HEK293T (cell line): ENCODE results near the gene AAK1.

Source experiments
- CTCF ChIA-PET: fragments of 350-600 bp; formaldehyde crosslinking; extraction: SDS; loops from one replicate; lab custom pipeline; 2021; ENCODE audit warnings: antibody characterized with exemption, inconsistent platforms; lab: Yijun Ruan, JAX
- POLR2A ChIA-PET: fragments of 350-600 bp; formaldehyde crosslinking; extraction: SDS; loops from one replicate; lab custom pipeline; 2020; ENCODE audit warnings: antibody characterized with exemption, inconsistent platforms; lab: Yijun Ruan, JAX
- DNase-seq: peaks from one replicate; pipeline ENCODE4 v3.0.0; 2012; ENCODE audit warnings: mixed read lengths; ENCODE audit errors: extremely low spot score
- ARNT ChIP-seq: fragments of 450-650 bp; IDR thresholded peaks from 2 replicates; pipeline ENCODE4 v1.6.1; 2017; ENCODE audit warnings: mild to moderate bottlenecking
- BHLHE40 ChIP-seq: fragments of 450-650 bp; IDR thresholded peaks from 2 replicates; pipeline ENCODE4 v1.6.1; 2016; ENCODE audit warnings: mild to moderate bottlenecking, moderate library complexity, borderline replicate concordance
- CTBP1 ChIP-seq: fragments of 450-650 bp; IDR thresholded peaks from 2 replicates; pipeline ENCODE4 v1.6.1; 2016; ENCODE audit warnings: borderline replicate concordance
- ELF4 ChIP-seq: fragments of 450-650 bp; IDR thresholded peaks from 2 replicates; pipeline ENCODE4 v1.6.1; 2017; ENCODE audit warnings: antibody characterized with exemption
- FOXA1 ChIP-seq: fragments of 450-650 bp; IDR thresholded peaks from 2 replicates; pipeline ENCODE4 v1.6.1; 2016; ENCODE audit warnings: mild to moderate bottlenecking
- FOXK2 ChIP-seq: fragments of 450-650 bp; IDR thresholded peaks from 2 replicates; pipeline ENCODE4 v1.6.1; 2016; ENCODE audit warnings: mild to moderate bottlenecking
- FOXM1 ChIP-seq: fragments of 450-650 bp; IDR thresholded peaks from 2 replicates; pipeline ENCODE4 v1.6.1; 2017; ENCODE audit warnings: mild to moderate bottlenecking, borderline replicate concordance
- HDGF ChIP-seq: fragments of 450-650 bp; IDR thresholded peaks from 2 replicates; pipeline ENCODE4 v1.6.1; 2017; ENCODE audit warnings: antibody characterized with exemption, borderline replicate concordance
- L3MBTL2 ChIP-seq: fragments of 450-650 bp; conservative IDR thresholded peaks from 2 replicates; pipeline ENCODE4 v1.6.1; 2016; ENCODE audit warnings: mild to moderate bottlenecking
- LEF1 ChIP-seq: fragments of 450-650 bp; IDR thresholded peaks from 2 replicates; pipeline ENCODE4 v1.6.1; 2017; ENCODE audit warnings: mild to moderate bottlenecking, borderline replicate concordance
- NFRKB ChIP-seq: fragments of 450-650 bp; IDR thresholded peaks from 2 replicates; pipeline ENCODE4 v1.6.1; 2016; ENCODE audit warnings: mild to moderate bottlenecking, moderate library complexity
- PKNOX1 ChIP-seq: fragments of 450-650 bp; IDR thresholded peaks from 2 replicates; pipeline ENCODE4 v1.6.1; 2016
- SP1 ChIP-seq: fragments of 450-650 bp; IDR thresholded peaks from 2 replicates; pipeline ENCODE4 v1.6.1; 2017
- SUZ12 ChIP-seq: fragments of 450-650 bp; IDR thresholded peaks from 2 replicates; pipeline ENCODE4 v1.6.1; 2016; ENCODE audit warnings: mild to moderate bottlenecking
- TARDBP ChIP-seq: fragments of 450-650 bp; IDR thresholded peaks from 2 replicates; pipeline ENCODE4 v1.6.1; 2016
- ZNF384 ChIP-seq: fragments of 450-650 bp; IDR thresholded peaks from 2 replicates; pipeline ENCODE4 v1.6.1; 2016

The AAK1 gene

DNA sequence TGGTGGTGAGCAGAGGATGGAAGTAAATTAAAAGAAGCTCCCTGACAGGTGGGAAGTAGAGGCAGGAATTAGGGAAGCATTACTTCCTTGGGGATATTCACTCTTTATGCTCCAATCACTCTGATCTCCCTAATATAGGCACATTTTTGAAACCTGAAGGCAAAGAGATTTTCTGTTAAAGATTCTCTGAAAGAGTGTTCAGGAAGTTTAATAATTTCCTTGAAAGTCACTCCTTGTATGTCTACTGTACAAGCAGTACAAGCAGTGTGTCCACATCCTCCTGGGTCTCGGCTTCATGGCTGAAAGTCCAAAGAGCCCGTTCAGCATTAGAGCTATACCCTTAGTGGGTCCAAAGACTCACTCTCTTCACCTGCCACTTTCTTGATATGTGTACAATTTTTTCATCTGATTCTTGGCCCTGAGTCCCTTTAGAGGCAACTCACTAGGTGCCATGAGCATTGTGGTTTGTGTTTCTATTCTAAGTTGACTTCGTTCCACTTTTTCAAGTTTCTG, 60.2 kb downstream of the AAK1 start:
- CTCF ChIA-PET, result interaction anchor here (0.9 to 1.4 kb wide), 3 partner anchors 13 to 19 kb away, joined by 3 to 5 read pairs (median 4); no protein-coding TSS in a partner anchor
- DNase-seq, result no peak
- no peak for TF ChIP-seq FOXM1
- no peak for TF ChIP-seq TARDBP
- no peak for TF ChIP-seq PKNOX1
- no peak for TF ChIP-seq ZNF384
- no peak for TF ChIP-seq HDGF
- no peak for TF ChIP-seq FOXA1
- TF ChIP-seq FOXK2, result no peak
- no peak for TF ChIP-seq LEF1
- TF ChIP-seq NFRKB, result no peak
- TF ChIP-seq CTBP1, result no peak
- POLR2A ChIA-PET, result no interaction called here

- ChIA-PET CTCF (interaction anchor here (0.9 to 1.1 kb wide), 2 partner anchors 13 to 17 kb away, joined by 4 to 5 read pairs; no protein-coding TSS in a partner anchor), POLR2A (interaction anchor here (1.1 kb wide), 1 partner anchor 109 kb away, joined by 3 read pairs; no protein-coding TSS in a partner anchor)
- no peak for DNase-seq
- no peak for TF ChIP-seq FOXM1
- no peak for TF ChIP-seq L3MBTL2
- TF ChIP-seq CTBP1, result no peak
- TF ChIP-seq ELF4, result no peak
- TF ChIP-seq FOXK2, result no peak
- no peak for TF ChIP-seq TARDBP
- no peak for TF ChIP-seq PKNOX1
- TF ChIP-seq SP1, result no peak
- no peak for TF ChIP-seq LEF1
- no peak for TF ChIP-seq NFRKB
- TF ChIP-seq FOXA1, result no peak
- TF ChIP-seq ARNT, result no peak
- TF ChIP-seq ZNF384, result no peak
- no peak for TF ChIP-seq HDGF
- TF ChIP-seq BHLHE40, result no peak
Measured at GRCh38 chr2:69582582-69583176, 60.9 kb downstream of the AAK1 start.

- DNase-seq, result no peak
- TF ChIP-seq TARDBP (no peak), SP1 (no peak), CTBP1 (no peak), ZNF384 (no peak), FOXK2 (no peak), FOXA1 (no peak), SUZ12 (no peak), L3MBTL2 (no peak), ARNT (no peak), PKNOX1 (no peak), HDGF (no peak), NFRKB (no peak), LEF1 (no peak), BHLHE40 (no peak)
- ChIA-PET POLR2A (interaction anchor here (1.1 kb wide), 1 partner anchor 110 kb away, joined by 3 read pairs; no protein-coding TSS in a partner anchor), CTCF (interaction anchor here (0.6 to 0.7 kb wide), 2 partner anchors 20 to 254 kb away, joined by 3 to 5 read pairs; no protein-coding TSS in a partner anchor)
Measured at GRCh38 chr2:69581774-69582581, 61.6 kb downstream of the AAK1 start.

GRCh38 chr2:69580486-69580885, 63.1 kb downstream of the AAK1 start:
- DNase-seq, result no peak
- no peak for TF ChIP-seq PKNOX1
- TF ChIP-seq ZNF384, result no peak
- TF ChIP-seq CTBP1, result no peak
- TF ChIP-seq TARDBP, result no peak
- TF ChIP-seq FOXM1, result no peak
- no peak for TF ChIP-seq NFRKB
- no peak for TF ChIP-seq ARNT
- TF ChIP-seq LEF1, result no peak
- TF ChIP-seq ELF4, result no peak
- no peak for TF ChIP-seq FOXK2
- TF ChIP-seq HDGF, result no peak
- ChIA-PET CTCF (interaction anchor here (0.5 to 0.9 kb wide), 2 partner anchors 16 to 22 kb away, joined by 3 read pairs; no protein-coding TSS in a partner anchor), POLR2A (no interaction called here)

DNA sequence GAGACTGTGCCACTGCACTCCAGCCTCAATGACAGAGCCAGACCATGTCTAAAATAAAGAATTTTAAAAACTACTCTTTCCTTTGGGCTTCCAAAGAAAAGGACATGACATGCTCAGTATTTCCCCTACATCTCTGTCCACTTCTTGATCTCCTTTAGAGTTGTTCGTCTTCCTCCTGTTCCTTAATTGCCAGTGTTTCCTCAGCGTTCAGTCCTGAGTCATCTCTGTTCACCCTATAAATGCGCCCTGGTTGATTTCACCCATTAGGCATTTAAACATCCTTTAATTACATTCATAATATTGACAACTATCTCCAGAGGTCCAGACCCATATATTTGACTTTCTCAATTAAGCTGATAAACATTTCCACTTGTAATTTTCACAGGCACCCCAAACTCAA, 64.0 kb downstream of the AAK1 start:
- no peak for TF ChIP-seq PKNOX1
- no peak for TF ChIP-seq SP1
- TF ChIP-seq FOXM1, result no peak
- DNase-seq, result no peak
- CTCF ChIA-PET, result no interaction called here
- POLR2A ChIA-PET, result no interaction called here
